Activated CD4-positive, alpha-beta T cell treated with anti-CD3 and anti-CD28 coated beads, Interleukin-10, Interleukin-2, amounts not matched to agents 100 ng/mL and 50 ng/mL, durations not matched to agents 16 hours and 8 hours (primary cell): ENCODE results near the gene MCTP1.
"Not testable (repeated sequence)": the region's sequence is repeated elsewhere in the genome, so short reads cannot be mapped to it uniquely, and the experiment has no call there.

Source experiments
- DNase-seq: peaks from one replicate; pipeline ENCODE4 v3.0.0-alpha.2; 2020

Gene MCTP1

DNA sequence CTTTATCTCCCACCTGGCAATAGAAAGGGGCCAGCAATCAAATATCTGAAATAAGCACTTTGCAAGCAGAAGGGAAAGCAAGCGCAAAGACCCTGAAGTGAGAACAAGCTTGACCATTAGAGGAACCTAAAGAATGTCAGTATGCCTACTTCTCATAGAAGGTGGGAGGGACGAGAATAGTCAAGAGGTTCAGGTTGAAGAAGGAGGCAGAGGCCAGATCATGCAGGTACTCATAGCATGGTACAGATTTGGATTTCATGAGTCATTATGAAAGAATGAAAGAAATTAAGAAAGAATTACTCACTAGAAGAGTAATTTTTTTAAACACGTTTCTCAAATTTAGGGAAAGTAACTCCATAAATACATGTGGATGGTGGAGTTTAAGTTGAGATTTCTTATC is 33.7 kb downstream of the MCTP1 start:
- DNase-seq, result peak; percentile 4

DNA sequence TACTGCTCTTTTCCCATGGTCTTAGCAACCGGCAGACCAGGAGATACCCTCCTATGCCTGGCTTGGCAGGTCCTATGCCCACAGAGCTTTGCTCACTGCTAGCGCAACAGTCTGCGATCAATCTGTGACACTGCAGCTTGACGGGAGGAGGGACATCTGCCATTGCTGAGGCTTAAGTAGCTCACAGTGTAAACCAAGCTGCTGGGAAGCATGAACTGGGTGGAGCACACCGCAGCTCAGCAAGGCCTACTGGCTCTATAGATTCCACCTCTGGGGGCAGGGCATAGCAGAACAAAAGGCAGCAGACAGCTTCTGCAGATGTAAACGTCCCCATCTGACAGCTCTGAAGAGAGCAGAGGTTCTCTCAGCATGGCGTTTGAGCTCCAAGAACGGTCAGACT is 40.4 kb downstream of the MCTP1 start:
- DNase-seq, result no peak

DNA sequence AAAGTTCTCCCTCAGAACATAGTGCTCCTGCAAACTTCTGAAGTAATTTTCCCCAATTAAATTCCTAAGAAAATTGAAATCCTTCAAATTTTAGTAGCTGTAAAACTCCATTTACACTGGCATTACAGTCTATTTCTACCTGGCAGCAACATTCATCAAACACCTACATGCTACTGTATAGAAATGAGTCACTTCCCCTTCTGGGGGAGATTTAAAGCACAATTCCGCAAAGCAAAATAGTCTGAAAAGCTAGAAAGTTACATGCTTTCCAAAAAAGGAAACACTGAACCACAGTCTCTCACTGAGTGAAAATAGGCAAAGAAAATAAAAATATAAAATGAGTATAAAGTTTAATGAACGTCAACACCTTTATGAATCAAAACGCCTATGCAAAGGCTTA is 43.3 kb downstream of the MCTP1 start:
- peak; percentile 38 for DNase-seq

DNA sequence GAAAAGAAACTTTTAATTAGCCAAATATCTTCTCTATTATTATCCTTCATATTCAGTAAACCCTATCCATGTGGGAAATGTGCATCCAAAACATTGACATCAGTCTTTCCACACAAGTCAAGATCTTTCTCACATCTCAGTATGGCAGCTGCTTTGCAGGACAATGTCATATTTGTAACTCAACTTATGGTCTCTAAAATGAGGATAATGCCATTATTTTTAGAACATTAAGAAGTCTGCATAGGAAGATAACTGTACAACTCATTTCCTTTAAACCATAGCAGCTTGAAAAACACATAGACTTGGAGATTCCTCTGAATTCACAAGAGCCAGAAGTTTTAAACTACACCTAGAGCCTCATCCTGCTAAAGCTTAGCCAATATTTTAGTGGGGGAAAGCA is 43.7 kb downstream of the MCTP1 start:
- DNase-seq, result no peak

DNA sequence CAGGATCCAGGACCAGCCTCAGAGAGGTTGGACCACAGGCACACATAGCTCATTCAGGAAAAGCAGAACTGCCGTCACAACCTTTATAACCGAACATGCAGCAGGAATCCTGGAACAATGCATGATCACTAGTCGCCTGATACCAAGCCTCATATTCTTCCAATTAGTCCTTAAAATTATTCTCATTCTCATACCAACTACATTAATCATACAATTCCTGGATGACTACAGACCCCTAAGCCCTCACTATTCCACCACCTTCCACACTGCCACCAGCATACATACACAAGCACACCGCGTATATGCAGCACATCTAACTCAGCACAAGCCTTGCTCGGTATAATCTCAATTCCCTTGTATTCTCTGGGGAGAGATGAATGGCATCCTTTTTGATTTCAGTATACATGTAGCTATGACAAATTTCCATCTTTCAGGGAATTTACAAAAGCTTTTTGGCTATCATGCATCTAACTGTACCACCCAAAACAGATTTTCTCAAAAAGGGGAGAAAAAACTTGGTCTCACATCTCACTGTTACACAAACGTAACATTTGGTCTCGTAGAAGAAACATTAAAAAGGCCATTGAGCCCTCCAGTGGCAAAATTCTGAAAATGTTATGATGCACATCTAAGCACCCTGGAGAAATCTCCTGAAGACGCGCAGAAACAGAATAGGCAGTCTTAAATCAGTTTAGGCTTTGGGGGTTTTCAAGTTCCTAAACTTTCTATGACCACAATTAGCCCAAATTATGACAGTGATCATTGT is 46.2 kb downstream of the MCTP1 start:
- DNase-seq, result no peak

DNA sequence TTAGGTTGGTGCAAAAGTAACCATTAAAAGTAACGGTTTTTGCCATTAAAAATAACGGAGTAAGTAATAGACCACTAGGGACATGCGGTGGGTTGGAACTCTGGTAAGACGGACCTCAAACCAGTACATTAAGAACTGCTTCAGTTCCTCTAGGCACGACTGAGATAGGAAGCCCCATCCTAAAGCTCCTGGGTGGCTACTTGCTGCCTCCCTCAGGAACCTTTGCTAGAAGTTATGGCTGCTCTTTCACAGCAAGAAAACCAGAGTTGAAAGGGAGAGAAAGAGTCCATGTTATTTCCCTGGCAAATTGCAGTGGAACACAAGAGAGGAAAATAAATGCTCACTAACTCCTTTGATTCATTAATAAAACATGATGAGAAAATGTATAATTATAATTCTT is 47.6 kb downstream of the MCTP1 start:
- DNase-seq, result no peak

DNA sequence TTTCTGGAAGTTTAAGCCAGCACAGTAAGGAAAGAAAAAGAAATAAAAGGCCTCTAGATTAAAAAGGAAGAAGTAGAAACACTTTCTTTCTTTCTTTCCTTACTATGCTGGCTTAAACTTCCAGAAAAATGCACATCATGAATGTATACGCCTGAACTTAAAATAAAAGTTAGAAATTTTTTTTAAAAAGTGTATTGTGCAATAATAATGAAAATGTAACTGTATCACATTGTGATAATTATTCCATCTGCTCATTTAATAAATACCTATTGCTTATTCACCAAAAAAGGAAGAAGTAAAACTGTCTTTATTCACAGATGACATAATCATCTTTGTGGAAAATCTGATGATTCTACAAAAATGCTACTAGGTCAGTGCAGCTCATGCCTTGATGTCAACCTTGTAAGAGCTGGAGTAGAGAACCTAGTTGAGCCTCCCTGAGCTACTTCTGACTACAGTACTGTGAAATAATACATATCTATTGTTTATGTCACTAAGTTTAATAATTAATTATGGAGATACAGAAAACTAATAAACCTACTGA is 49.4 kb downstream of the MCTP1 start:
- no peak for DNase-seq

DNA sequence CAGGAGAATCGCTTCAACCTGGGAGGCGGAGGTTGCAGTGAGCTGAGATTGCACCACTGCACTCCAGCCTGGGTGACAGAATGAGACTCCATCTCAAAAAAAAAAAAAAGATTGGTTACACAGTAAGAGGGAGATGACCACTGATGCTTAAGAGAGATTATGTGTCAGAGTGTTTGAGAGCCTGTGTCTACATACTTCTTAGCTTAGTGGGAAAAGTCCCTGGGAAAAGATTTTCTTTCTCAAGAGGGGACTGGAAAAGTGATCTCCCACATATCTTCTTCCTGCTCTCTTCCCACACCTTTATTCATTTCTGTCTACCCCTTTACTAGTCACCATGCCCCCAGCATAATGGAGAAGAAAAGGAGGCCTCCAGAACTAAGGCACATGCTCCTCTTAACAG is 55.2 kb downstream of the MCTP1 start:
- no peak for DNase-seq

DNA sequence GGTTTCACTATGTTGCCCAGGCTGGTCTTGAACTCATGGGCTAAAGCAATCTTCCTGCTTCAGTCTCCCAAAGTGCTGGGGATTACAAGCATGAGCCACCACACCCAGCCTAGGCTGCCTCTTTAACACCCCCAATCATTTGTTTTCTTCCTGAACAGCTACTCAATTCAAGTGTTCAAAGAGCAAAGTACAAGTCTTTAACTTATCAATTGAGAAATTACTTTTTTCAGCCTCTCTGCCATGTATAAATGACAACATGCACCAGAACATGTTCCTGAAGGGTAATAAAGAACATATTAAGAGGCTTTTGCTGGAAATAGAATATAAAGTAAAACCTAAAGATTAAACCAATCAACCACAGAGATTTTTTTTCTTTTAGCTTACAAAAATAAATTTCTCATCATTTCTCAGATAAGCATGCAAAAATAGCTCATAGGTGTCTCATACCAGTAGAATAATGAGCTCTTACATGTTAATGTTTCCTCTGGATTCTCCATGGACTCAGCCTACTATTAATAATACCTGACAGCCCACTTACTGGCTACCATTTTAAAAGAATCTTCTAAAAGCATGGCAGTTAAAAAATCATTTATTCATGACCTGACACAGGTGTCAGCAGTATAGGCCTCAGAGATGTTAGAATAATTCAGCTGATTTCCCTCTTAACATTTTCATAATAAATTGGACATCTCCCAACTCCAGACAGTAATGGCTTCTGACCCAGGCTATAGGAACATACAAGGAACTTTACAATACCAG is 60.0 kb downstream of the MCTP1 start:
- DNase-seq, result no peak

DNA sequence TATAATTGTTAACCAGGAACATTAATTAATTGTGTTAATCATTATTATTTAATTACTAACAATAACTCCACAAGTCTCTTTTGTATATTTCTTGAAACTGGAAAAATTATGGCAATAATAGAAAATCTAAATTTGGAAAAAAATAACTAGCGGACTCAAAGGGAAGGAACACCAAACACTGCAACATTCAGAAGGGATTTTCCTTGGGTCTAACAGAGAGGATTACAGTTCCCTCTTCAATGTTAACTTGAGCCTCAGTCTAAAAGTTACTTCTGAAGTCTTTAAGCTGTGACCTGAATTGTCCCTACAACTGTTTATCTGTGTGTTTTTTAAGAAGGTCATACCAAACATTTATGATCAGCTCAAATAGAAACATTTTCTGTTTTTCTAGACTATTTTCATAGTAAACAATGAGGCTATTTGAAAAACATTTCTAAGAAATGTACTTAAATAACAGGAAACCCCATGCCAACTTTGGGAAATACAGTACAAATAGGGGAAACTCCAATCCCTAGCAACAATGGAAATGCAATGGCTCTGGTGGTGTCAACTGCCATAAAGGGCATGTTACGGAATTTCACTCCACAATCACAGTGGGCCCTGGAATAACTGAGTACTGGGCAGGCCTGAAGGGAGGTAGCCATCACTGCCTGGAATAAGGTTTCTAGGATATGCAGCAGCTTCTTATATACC is 61.2 kb downstream of the MCTP1 start:
- no peak for DNase-seq

DNA sequence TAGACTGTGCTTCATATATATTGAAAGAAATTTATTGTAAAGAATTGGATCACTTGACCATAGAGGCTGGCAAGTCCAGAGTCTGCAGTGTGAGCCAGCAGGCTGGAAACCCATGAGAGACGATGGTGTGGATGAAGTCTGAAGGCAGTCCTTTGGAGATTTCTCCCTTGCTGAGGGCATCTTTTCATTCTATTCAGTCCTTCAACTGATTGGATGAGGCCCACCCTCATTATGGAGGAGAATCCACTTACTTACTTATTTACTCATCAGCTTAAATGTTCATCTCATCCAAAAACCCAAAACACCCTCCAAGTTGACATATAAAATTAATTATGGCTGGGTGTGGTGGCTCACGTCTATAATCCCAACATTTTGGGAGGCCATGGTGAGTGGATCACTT is 62.1 kb downstream of the MCTP1 start:
- no peak for DNase-seq

DNA sequence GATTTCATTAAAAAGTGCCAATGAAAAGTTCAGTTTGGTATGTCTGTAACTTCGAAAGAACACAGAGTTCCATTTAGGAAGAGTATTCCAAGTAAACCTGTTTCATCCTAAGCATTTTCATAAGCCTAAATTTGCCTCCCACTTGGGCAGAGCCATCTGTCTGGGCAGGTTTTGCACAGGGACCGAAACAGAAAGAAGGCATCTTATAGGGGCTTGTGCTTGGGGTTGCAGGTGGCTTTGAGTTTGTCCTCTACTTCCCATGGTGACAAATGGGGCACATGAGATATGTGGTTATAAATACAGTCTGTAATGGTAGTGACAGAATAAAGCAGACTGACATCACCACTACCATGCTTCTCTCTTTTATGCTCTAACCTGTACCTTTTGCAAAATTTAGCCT is 63.7 kb downstream of the MCTP1 start:
- no peak for DNase-seq

DNA sequence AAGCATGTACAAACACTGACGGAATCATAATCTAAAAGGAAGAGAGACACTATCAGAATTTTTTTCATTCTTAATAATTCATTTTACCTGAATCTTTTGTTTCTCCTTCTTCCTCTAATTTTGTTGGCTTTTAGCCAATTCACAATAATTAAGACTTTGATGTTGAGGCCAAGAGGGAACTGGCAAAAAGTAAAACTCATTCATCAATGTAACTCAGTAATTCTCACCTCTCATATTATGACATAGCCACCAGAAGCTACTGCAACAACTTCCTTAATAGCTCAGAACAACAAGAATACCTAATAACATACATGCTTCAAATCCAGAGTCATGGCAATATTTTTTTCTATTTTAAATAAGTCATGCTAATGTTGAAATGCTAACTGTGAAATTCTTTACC is 64.5 kb downstream of the MCTP1 start:
- no peak for DNase-seq

DNA sequence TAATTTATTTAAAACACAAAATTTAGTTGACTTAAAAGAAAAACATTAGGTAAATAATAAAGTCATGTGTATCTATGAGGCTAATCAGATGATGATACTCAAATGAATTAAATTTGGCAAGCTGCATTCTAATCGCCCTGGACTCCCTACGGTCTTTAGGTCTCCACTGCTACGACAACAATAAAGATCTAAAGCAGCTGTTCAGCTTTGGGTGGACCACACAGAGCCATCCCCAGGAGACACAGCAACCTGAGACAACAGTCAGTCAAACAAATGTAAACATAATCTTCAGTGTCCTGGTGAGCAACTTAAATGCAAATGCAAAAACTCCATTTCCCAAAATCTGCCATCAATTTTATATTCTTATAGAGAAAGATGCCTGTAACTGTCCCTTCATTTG is 65.5 kb downstream of the MCTP1 start:
- no peak for DNase-seq

DNA sequence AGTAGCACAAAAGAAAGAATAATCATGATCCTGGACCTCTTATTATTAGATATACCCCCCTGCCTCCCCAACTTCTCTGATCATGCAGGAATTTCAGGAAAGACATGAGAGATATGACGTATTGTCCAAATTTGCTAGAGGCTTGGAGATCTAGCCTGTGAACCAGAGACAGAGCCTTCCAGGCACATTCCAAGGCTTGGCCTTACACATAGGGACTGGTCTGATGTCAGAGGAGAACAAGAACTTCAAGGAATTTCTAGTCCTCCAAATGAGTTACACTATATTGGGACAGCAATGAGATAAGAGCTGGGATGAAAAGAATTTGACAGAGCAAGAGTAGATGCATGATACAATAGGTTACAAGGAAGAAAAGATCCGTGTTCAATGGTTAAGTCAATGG is 67.0 kb downstream of the MCTP1 start:
- DNase-seq, result no peak

DNA sequence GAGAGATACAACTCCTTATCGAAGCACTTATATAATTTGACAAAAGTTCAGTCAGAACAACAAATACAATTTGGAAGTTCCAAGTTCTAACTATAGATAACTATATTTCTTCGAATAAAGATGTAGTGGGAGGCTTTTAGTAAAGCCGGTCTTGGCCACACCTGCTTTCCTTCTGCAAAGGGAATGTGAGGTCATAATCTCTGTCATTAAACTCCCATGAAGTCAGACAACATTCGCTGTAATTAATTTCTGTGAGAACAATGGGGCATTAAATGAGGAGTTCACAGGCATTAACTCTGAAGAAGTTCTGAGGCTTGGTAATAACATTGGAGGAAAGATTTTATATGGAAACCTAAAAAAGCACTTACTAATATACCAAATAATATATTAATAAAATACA is 67.5 kb downstream of the MCTP1 start:
- DNase-seq, result no peak

DNA sequence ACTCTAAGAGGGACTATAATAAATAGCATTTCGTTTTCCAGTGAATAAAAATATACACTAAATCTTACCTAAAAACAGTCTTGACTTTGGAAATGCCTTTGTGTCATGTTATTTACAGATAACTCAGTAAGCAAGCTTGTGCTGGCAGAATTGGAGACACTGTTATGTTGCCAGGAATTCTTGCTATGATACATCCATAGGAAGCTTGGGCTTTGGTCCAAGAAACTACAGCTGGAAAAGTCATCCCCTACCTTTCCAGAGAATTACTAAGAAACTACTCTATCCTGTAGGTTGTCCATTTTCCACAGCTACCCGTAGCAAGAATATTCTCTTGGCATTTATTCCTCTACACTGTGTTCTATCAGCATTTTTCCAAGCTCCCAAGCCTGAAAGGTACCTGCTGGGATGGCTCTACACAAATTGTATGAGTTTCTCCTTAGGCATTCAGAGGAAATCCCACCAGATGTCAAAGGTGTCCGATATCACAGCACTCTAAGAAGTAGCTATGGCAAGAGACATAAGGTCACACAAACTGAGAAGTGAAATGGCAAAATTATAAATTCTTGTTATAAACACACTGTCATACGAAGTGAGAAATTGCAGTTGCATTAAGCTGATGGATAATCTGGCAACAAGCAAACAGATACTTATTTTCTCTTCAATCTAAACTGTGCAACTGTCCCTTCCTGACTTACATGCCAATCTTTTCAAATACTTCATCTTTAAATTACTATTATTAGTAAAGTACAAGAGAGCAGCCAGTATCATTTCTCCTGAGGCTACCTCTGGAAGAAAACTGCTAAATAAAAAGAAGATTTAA is 68.5 kb downstream of the MCTP1 start:
- DNase-seq, result no peak

DNA sequence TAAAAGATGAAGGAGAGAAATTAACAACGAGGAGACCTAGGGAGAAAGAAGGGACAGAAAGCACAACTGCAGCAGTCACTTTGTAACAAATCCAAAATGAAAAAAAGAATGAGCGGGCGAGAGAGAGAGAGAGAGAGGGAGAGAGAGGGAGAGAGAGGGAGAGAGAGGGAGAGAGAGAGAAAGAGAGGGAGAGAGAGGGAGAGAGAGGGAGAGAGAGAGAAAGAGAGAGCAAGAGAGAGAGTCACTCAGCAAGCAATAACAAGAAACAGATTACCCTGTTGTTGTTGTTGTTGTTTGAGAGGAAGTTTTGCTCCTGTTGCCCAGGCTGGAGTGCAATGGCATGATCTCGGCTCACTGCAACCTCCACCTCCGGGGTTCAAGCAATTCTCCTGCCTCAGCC is 77.1 kb downstream of the MCTP1 start:
- not testable (repeated sequence) for DNase-seq

DNA sequence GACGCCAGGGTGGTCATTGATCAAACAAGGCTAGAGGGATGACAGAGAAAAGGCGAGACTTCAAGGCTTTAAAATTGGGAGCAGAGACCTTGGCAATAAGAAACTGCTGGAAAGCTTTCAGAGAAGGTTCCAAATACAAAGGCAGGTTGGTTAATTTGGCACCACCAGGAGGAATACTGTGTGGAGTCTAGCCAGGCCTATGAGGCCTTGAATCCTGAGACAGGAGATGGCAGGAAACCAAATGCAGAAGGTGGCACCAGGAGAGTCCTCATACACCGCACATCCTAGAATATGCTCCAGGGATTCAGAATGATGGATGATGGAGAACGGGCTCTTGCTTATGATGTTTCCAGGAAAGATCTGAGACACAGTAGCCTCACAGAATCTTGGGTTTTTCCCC is 90.0 kb downstream of the MCTP1 start:
- no peak for DNase-seq

DNA sequence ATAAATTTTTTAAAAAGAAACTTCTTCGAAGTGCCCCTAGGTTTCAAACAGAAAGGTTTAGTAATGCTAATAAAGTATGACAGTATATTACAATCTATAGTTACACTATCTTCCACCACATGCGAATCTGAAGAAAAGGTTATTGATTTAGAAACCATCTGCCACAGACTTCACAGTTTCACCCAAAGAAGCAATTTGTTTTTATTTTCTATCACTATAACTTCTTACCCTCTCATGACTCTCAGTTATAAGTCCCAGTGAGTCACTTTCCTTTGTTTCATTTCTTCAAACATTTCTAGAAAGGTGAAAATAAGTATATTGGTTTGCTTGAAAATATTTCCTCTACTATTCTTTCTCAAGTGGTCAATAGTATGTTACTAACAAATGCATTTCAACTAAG is 93.6 kb downstream of the MCTP1 start:
- DNase-seq, result peak; percentile 19

DNA sequence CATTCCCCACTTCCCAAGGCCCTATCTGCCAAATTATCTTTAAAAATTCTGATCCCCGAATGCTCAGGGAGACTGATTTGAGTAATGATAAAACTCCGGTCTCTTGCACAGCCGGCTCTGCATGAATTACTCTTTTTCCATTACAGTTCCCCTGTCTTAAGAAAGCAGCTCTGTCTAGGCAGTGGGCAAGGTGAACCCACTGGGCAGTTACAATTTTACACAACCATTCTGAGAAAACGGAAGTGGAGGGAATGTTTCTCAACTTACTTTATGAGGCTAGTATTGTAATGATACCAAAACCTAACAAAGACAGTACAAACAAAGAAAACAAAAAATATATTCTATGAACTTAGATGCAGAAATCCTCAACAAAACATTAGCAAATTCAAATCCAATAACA is 100.0 kb downstream of the MCTP1 start:
- no peak for DNase-seq

DNA sequence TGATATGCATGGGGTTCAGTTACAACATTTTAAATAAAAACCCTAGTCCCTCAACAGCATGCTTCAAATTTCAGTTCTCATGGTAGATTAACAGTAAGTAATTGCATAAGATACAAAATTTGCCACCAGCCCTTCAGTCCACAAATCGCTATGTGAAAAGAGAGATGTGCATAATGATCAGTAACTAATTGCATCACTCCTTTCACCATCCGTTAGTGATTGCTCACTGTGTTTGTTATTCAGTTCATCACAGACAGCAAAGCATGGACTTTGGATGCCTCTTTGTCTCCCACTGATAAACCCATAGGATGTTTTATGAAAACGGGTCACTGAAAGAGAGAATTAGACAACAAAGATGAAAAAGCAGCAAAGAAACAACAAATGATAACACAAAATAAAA is 103.2 kb downstream of the MCTP1 start:
- no peak for DNase-seq
